ENCODE measurements around the gene TIMP4.

TIMP4 gene

GRCh38 chr3:12127391-12127790 is 31.3 kb downstream of the TIMP4 start:
- no peaks in the 10 kb centered on the region for H3K36me3 ChIP-seq (replicated peaks)
- no peak for DNase-seq (ENCODE audit: low spot score in 2 of 2)
- no peaks in the 10 kb centered on the region for H3K4me1 ChIP-seq
- in situ Hi-C loops (cut with MboI; ENCODE audit: low sequenced_read_pairs), result loop anchor here (25.0 kb wide), 1 partner anchor 760 kb away; no protein-coding TSS in a partner anchor
- no peak overlapping the region for H3K4me3 ChIP-seq
- no peaks in the 10 kb centered on the region for H3K9me3 ChIP-seq
- H3K27me3 ChIP-seq (ENCODE audit: low read depth), result peaks cover 2% of the 10 kb centered on the region; the same call in 1 of the 2 replicates

GRCh38 chr3:12125772-12126171 is 32.9 kb downstream of the TIMP4 start:
- no peaks in the 10 kb centered on the region for H3K4me1 ChIP-seq
- DNase-seq (ENCODE audit: low spot score in 2 of 2), result no peak
- H3K27me3 ChIP-seq (ENCODE audit: low read depth), result peaks cover 2% of the 10 kb centered on the region; the same call in 1 of the 2 replicates
- in situ Hi-C loops (cut with MboI; ENCODE audit: low sequenced_read_pairs), result loop anchor here (25.0 kb wide), 1 partner anchor 762 kb away; no protein-coding TSS in a partner anchor
- no peak overlapping the region for H3K4me3 ChIP-seq
- H3K36me3 ChIP-seq (replicated peaks), result no peaks in the 10 kb centered on the region
- H3K9me3 ChIP-seq, result no peaks in the 10 kb centered on the region

GRCh38 chr3:12121466-12121865 is 37.2 kb downstream of the TIMP4 start:
- Histone ChIP-seq H3K27me3 (ENCODE audit: low read depth) (peaks cover 2% of the 10 kb centered on the region; the same call in 1 of the 2 replicates), H3K4me1 (no peaks in the 10 kb centered on the region), H3K36me3 (replicated peaks) (no peaks in the 10 kb centered on the region), H3K9me3 (no peaks in the 10 kb centered on the region), H3K4me3 (no peak overlapping the region)
- in situ Hi-C loops (cut with MboI; ENCODE audit: low sequenced_read_pairs), result no loop called here
- DNase-seq (ENCODE audit: low spot score in 2 of 2), result no peak

GRCh38 chr3:12120374-12121140 is 38.2 kb downstream of the TIMP4 start:
- Histone ChIP-seq H3K9me3 (no peaks in the 10 kb centered on the region), H3K4me3 (no peak overlapping the region), H3K36me3 (replicated peaks) (no peaks in the 10 kb centered on the region), H3K4me1 (no peaks in the 10 kb centered on the region), H3K27me3 (ENCODE audit: low read depth) (peaks cover 2% of the 10 kb centered on the region; the same call in 1 of the 2 replicates)
- DNase-seq (ENCODE audit: low spot score in 2 of 2), result no peak
- in situ Hi-C loops (cut with MboI; ENCODE audit: low sequenced_read_pairs), result no loop called here

GRCh38 chr3:12117473-12117872 is 41.2 kb downstream of the TIMP4 start:
- DNase-seq (ENCODE audit: low spot score in 2 of 2), result no peak
- Histone ChIP-seq H3K4me1 (no peaks in the 10 kb centered on the region), H3K36me3 (replicated peaks) (no peaks in the 10 kb centered on the region), H3K4me3 (no peak overlapping the region), H3K9me3 (no peaks in the 10 kb centered on the region), H3K27me3 (ENCODE audit: low read depth) (no peaks in the 10 kb centered on the region; the same call in 1 of the 2 replicates)
- in situ Hi-C loops (cut with MboI; ENCODE audit: low sequenced_read_pairs), result no loop called here

GRCh38 chr3:12116870-12117269 is 41.8 kb downstream of the TIMP4 start:
- in situ Hi-C loops (cut with MboI; ENCODE audit: low sequenced_read_pairs), result no loop called here
- DNase-seq (ENCODE audit: low spot score in 2 of 2), result no peak
- Histone ChIP-seq H3K4me1 (no peaks in the 10 kb centered on the region), H3K4me3 (no peak overlapping the region), H3K36me3 (replicated peaks) (no peaks in the 10 kb centered on the region), H3K9me3 (no peaks in the 10 kb centered on the region), H3K27me3 (ENCODE audit: low read depth) (no peaks in the 10 kb centered on the region; the same call in 1 of the 2 replicates)

GRCh38 chr3:12115849-12116248 is 42.9 kb downstream of the TIMP4 start:
- Histone ChIP-seq H3K9me3 (no peaks in the 10 kb centered on the region), H3K27me3 (ENCODE audit: low read depth) (no peaks in the 10 kb centered on the region; the same call in 1 of the 2 replicates), H3K4me3 (no peak overlapping the region), H3K4me1 (no peaks in the 10 kb centered on the region), H3K36me3 (replicated peaks) (no peaks in the 10 kb centered on the region)
- DNase-seq (ENCODE audit: low spot score in 2 of 2), result no peak
- in situ Hi-C loops (cut with MboI; ENCODE audit: low sequenced_read_pairs), result no loop called here

- no peaks in the 10 kb centered on the region for H3K4me1 ChIP-seq
- no peak for DNase-seq (ENCODE audit: low spot score in 2 of 2)
- H3K27me3 ChIP-seq (ENCODE audit: low read depth), result no peaks in the 10 kb centered on the region; the same call in 1 of the 2 replicates
- H3K9me3 ChIP-seq, result no peaks in the 10 kb centered on the region
- in situ Hi-C loops (cut with MboI; ENCODE audit: low sequenced_read_pairs), result no loop called here
- H3K4me3 ChIP-seq, result no peak overlapping the region
- no peaks in the 10 kb centered on the region for H3K36me3 ChIP-seq (replicated peaks)
Measured at GRCh38 chr3:12115104-12115503, 43.6 kb downstream of the TIMP4 start.

GRCh38 chr3:12114251-12114650 is 44.5 kb downstream of the TIMP4 start:
- Histone ChIP-seq H3K4me3 (no peak overlapping the region), H3K9me3 (no peaks in the 10 kb centered on the region), H3K36me3 (replicated peaks) (no peaks in the 10 kb centered on the region), H3K4me1 (no peaks in the 10 kb centered on the region), H3K27me3 (ENCODE audit: low read depth) (no peaks in the 10 kb centered on the region; the same call in 1 of the 2 replicates)
- DNase-seq (ENCODE audit: low spot score in 2 of 2), result no peak
- in situ Hi-C loops (cut with MboI; ENCODE audit: low sequenced_read_pairs), result no loop called here

- no peaks in the 10 kb centered on the region for H3K4me1 ChIP-seq
- H3K9me3 ChIP-seq, result no peaks in the 10 kb centered on the region
- in situ Hi-C loops (cut with MboI; ENCODE audit: low sequenced_read_pairs), result no loop called here
- no peaks in the 10 kb centered on the region for H3K36me3 ChIP-seq (replicated peaks)
- DNase-seq (ENCODE audit: low spot score in 2 of 2), result no peak
- H3K27me3 ChIP-seq (ENCODE audit: low read depth), result no peaks in the 10 kb centered on the region
- H3K4me3 ChIP-seq, result no peak overlapping the region
Measured at GRCh38 chr3:12107071-12107713, 51.5 kb downstream of the TIMP4 start.
